ENCODE measurements around the gene CDHR2.
"Not testable (repeated sequence)": the region's sequence is repeated elsewhere in the genome, so short reads cannot be mapped to it uniquely, and the experiment has no call there.

The CDHR2 gene

DNA sequence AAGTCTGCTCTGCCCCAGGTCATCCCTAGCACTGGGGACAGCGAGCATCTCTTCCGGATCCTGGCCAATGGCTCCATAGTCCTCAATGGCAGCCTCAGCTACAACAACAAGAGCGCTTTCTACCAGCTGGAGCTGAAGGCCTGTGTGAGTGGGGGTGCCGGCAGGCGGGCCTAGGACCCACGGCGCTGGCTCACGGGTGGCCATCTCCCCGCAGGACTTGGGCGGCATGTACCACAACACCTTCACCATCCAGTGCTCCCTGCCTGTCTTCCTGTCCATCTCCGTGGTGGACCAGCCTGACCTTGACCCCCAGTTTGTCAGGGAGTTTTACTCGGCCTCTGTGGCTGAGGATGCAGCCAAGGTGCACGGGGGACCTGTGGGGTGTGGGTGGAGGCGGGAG is 25.9 kb downstream of the CDHR2 start:
- no peak for DNase-seq

DNA sequence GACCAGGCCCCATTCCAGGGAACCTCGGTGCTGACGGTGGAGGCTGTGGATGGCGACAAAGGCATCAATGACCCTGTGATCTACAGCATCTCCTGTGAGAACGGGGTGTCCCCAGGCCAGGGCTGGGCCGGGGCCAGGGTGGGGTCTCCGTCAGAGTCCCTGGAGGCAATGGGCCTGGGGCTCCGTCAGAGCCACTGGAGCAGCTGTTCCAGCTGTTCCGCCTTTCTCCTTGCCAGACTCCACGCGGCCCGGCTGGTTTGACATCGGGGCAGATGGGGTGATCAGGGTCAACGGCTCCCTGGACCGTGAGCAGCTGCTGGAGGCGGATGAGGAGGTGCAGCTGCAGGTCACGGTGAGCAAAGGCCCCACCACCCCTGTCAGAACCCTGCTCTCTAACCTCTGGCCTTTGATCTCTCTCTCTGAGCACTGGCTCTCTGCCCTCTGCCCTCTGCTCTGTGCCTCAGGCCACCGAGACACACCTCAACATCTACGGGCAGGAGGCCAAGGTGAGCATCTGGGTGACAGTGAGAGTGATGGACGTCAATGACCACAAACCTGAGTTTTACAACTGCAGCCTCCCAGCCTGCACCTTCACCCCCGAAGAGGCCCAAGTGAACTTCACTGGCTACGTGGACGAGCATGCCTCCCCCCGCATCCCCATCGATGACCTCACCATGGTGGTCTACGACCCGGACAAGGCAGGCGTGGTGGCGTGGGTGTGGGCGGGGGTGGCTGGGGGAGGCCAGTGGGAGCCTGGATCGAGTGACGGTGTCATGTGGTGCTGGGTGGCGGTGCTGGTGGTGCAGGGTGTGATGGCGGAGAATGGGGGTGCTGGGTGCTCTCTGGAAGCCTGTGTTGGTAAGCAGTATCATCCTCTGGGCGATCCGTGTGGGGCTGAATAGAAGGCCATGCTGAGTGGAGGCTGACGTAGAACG is 26.6 kb downstream of the CDHR2 start:
- DNase-seq = no peak

DNA sequence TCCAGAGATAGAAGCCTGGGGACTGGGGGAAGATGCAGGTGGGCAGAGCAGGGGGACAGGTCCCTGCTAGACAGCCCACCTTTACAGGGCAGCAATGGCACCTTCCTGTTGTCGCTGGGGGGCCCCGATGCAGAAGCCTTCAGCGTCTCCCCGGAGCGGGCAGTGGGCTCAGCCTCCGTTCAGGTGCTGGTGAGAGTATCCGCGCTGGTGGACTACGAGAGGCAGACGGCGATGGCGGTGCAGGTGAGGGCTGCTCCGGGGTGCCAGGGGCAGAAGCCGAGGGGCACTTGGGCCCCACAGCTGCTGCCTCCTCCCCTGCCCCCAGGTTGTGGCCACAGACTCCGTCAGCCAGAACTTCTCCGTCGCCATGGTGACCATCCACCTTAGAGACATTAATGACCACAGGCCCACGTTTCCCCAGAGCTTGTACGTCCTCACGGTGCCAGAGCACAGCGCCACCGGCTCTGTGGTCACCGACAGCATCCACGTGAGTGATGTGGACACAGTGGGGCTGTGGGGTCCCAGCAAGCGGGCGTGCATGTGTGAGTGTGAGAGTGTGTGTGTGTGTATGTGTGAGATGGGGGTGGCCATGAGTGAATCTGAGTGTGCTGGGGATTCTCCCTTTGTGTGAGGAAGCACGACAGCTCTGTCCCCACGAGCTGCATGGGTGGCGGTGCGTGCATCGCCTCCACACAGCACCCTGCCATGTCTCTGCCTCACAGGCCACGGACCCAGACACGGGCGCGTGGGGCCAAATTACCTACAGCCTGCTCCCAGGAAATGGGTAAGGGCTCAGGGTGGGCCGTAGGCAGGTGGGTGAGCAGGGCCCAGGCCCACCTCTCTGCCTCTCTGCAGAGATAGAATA is 28.4 kb downstream of the CDHR2 start:
- no peak for DNase-seq

DNA sequence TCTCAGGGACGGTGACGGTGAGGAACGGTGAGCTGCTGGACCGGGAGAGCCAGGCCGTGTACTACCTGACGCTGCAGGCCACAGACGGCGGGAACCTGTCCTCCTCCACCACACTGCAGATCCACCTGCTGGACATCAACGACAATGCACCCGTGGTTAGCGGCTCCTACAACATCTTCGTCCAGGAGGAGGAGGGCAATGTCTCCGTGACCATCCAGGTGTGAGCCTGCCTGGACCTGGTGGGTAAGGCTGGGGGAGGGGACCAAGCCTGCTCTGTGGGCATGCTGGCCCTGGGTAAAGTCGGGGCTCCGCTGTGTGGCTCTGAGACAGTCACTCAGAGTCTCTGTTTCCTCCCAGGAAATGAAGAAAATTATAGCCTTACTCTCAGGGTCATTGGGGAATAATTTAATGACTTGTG is 29.3 kb downstream of the CDHR2 start:
- DNase-seq = no peak

DNA sequence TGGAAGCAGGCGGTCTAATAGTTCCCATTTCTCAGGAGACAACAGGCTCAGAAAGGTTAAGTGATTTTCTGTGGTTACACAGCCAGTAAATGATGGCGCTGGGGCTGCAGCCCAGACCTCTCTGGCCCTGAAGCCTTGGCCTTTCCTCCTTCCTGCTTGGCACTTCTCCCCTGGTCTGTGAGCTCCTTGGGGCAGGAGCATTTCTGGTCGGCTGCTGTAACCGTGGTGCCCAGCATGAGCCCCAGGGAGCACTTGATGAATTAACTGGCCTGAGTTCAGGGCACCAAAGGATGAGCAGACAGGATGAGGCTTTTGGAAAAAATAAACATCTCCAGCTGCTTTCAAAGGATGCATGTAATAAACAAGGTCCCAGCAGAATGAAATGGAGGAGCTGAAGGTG is 30.2 kb downstream of the CDHR2 start:
- DNase-seq = no peak

DNA sequence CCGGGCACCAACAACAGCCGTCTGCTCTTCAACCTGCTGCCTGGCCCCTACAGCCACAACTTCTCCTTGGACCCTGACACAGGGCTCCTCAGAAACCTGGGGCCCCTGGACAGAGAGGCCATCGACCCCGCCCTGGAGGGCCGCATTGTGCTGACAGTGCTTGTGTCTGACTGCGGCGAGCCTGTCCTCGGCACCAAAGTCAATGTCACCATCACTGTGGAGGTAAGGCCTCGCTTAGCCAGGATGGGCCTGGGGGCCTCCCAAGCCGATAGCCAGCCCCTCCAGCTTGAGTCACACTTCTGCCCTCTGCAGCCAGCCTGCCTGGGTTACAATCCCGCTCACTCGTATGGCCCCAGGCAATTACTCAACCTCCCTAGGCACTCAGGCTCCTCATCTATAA is 32.2 kb downstream of the CDHR2 start:
- no peak for DNase-seq

DNA sequence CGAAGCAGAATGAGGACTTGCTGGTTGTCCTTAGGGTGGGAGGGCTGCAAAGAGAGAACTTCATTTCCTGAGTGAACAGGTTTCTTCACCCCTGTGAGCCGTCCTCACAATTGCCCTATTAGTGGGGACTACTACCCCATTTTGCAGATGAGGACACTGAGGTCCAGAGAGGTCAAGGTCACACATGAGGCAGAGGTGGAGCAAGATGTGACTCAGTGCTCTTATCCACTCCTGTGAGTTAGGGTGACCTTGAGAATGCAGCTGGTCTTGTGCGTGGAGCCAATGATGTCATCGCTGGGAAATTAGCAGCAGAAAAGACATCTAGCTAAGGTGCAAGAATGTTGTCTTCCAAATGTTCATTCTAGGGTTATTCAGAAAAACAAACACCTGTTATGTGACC is 33.9 kb downstream of the CDHR2 start:
- no peak for DNase-seq

DNA sequence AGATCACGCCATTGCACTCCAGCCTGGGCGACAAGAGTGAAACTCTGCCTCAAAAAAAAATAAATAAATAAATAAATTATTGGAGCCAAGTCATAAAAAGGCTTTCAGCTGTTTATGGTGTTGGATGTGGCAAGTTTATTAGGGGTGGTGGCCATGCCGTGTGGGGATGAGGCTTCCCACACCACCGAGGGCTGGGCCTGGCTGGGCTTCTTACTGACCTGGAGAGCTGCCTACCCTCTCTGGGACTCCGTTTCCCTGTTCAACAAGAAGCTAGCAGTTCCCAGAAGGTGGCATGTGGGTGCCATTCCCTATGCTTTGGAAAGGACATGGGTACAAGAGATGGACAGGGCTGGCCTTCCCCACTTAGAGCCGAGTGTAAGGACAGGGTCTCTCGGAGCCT is 38.3 kb downstream of the CDHR2 start:
- no peak for DNase-seq

DNA sequence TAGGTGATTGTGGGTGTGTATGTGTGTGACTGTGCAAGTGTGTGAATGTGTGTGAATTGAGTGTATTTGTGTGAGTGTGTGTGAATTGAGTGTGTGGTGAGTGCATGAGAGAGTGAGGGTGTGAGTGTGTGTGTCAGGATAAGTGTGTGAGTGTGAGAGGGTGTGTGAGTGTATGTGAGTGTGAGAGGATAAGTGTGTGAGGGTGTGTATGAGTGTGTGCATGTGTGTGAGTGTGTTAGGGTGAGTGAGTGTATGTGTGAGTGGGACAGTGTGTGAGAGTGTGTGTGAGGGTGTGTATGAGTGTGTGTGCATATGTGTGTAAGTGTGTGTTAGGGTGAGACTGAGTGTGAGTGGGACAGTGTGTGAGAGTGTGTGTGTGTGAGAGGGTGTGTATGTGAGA is 39.2 kb downstream of the CDHR2 start:
- DNase-seq = no peak

DNA sequence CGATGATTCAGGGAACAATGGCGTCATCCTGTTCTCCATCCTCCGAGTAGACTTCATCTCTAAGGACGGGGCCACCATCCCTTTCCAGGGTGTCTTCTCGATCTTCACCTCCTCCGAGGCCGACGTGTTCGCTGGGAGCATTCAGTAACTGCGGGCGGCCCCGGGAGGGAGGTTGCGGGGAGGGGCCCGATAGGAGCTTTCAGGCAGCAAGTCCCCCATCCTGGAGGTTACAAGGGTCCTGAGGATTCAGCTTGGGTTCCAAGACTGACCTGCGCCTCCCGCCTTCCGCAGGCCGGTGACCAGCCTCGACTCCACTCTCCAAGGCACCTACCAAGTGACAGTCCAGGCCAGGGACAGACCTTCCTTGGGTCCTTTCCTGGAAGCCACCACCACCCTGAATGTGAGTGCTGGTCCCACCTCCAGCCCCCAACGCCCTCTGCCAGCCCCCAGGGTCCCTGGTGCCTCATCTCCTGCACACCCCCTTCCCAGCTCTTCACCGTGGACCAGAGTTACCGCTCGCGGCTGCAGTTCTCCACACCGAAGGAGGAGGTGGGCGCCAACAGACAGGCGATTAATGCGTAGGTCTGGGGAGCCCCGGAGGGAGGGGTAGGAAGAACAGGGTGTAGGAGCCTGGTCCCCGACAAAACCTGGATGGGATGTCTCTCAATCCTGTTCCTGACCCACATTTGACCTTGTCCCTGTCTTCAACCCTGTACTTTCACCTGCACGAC is 40.1 kb downstream of the CDHR2 start:
- no peak for DNase-seq

DNA sequence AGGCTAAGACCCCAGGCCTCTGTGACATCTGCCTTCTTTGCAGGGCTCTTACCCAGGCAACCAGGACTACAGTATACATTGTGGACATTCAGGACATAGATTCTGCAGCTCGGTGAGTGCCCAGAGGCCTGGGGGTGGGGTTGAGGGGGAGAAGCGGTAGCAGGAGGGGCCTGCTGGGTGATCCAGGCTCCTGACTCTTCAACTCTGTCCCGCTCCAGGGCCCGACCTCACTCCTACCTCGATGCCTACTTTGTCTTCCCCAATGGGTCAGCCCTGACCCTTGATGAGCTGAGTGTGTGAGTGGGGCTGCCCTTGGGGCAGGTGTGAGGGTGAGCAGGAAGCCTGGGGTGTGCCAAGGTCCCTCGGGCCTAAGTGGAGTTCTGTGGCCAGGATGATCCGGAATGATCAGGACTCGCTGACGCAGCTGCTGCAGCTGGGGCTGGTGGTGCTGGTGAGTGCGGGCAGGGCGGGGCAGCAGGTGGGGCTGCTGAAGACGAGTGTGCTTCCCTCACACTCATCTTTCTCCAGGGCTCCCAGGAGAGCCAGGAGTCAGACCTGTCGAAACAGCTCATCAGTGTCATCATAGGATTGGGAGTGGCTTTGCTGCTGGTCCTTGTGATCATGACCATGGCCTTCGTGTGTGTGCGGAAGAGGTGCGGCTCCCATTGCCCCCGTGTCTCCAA is 41.0 kb downstream of the CDHR2 start:
- DNase-seq = no peak

DNA sequence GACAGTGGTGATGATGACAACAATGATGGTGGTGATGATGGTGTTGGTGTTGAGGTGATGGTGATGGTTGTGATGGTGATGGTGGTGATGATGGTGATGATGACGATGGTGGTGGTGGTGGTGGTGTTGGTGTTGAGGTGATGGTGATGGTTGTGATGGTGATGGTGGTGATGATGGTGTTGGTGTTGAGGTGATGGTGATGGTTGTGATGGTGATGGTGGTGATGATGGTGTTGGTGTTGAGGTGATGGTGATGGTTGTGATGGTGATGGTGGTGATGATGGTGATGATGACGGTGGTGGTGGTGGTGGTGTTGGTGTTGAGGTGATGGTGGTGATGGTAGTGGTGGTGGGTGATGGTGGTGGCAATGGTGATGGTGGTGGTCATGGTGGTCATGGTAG is 42.5 kb downstream of the CDHR2 start:
- not testable (repeated sequence) for DNase-seq

DNA sequence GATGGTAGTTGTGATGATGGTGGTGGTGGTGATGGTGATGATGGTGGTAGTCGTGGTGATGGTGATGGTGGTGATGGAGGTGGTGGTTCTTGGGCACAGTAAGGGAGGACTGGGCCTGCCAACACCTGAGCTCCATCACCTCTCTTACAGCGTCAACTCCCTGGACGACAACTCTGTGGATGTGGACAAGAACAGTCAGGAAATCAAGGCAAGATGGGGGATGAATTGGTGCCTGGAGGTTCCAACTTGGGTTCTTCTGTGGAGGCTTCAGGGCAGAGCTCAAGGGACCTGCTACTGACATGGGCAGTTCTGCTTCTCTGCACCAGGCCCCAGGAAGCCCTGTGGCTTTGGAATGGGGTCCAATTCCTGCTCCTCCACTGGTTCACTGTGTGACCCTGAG is 43.4 kb downstream of the CDHR2 start:
- no peak for DNase-seq

DNA sequence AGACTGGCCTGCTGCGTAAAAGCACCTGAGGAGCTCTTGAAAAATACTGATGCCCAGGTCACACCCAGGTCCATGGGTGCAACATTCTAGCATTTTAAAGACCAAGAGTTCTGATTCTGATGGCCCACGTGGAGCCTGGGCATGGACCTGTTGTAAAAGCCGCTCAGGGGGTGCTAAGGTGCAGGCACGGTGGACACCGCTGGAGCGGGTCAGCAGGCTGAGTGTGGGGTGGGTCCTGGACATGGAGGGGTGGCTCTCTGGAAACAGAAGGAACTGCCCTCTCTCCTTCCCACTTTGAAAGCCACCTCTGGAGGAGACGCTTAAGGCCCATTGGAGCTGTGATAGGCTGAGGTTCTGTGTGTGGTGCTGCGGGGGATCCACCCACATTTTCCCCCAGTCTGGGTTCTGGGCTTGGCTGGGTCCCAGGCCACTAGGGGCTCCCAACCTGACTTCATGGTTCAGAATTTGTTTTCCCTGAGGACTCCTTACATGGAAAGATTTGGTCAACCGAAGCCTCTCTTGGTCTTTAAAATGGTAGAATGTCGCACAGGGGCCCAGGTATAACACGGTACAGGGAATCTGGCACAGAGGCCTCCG is 44.2 kb downstream of the CDHR2 start:
- DNase-seq = no peak

DNA sequence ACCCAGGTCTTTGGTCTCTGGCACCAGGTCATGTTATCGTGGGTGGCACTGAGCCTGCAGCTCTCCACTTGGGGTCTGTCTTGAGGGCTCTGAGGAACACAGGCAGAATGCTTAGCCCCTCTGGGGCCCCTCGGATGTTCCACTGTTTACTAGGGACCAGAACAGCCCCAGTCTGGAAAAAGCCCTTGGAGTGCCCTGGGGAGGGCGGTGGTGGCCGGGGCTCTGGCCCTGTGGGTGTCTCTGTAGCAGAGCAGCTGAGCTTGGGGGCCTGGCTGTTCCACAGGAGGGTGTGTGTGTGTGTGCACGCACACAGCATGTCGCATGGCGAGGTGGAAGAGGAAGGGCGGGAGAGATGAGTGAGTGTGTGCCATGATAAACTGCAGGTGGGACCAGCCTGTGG is 45.4 kb downstream of the CDHR2 start:
- DNase-seq = no peak

DNA sequence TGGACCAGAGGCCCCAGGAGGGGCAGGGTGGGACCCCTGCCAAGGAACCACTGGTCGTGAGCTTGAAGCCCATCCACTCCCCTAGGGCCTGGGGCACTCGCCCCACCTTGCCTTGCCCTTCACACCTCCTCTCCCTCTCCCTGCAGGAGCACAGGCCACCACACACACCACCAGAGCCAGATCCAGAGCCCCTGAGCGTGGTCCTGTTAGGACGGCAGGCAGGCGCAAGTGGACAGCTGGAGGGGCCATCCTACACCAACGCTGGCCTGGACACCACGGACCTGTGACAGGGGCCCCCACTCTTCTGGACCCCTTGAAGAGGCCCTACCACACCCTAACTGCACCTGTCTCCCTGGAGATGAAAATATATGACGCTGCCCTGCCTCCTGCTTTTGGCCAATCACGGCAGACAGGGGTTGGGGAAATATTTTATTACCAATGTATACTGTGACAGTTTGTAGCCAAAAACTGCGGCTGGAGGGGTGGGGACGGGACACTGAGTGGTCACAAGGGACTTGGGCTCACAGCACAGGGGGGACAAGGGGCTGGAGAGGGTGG is 46.3 kb downstream of the CDHR2 start:
- no peak for DNase-seq

DNA sequence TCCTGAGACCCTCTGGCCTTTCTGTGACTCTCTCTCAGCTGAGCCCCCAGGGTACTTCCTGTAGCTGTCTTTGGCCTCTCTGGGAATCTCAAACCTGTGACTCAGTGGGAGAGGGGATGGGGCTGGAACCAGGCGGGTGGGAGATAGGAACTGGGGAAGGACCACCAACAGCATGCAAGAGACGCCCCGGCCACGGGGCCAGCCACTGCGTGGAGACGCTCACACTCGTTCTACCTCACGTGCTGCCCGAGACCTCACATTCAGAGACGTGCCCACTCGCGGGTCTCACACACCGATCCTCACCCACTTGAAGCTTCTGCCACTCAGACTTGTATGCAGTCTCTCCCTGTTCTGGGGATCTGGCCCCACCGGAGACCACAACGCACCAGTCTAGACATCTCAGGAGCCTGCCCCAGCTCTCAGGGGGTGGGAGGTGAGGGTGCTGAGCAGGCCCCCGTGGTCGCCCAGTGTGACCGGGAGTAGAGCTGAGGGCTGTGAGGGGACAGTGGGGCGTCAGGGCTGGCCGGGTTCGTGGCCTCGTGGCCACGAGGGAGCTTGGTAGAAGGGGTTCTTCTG is 47.0 kb downstream of the CDHR2 start:
- no peak for DNase-seq

DNA sequence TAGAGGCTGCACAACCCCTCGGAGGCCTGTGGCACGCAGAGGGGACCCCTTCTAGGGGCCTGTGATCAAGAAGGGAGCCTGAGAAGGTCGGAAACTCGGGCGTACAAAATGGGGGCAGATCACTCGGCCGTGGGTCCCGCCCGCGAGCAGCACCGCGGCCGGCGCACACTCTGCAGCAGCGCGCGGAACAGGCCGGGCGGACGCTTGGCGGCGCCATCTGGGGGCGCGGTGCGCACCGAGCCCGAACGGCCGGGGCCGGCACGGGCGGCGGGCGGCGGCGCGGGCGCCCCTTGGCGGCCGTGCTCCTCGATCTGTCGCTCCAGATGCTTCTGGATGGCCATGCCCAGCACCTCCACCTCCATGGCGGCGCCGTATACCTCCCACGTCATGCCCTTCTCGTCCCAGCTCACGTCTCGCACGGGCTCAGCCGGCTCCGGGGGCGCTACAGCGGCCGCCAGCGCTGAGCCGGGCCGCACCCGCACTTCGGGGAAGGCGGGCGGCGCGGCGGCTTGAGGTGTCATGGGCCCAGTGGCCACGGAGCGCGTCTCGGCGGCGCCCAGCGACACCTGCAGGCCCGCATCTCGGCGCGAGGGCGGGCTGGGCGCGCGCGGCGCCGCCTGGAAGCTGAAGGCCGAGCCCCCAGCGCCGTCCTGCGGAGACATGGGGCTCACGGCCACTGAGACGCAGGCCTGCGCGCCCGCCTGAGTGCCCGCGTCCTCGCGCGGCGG is 47.7 kb downstream of the CDHR2 start:
- DNase-seq = no peak

DNA sequence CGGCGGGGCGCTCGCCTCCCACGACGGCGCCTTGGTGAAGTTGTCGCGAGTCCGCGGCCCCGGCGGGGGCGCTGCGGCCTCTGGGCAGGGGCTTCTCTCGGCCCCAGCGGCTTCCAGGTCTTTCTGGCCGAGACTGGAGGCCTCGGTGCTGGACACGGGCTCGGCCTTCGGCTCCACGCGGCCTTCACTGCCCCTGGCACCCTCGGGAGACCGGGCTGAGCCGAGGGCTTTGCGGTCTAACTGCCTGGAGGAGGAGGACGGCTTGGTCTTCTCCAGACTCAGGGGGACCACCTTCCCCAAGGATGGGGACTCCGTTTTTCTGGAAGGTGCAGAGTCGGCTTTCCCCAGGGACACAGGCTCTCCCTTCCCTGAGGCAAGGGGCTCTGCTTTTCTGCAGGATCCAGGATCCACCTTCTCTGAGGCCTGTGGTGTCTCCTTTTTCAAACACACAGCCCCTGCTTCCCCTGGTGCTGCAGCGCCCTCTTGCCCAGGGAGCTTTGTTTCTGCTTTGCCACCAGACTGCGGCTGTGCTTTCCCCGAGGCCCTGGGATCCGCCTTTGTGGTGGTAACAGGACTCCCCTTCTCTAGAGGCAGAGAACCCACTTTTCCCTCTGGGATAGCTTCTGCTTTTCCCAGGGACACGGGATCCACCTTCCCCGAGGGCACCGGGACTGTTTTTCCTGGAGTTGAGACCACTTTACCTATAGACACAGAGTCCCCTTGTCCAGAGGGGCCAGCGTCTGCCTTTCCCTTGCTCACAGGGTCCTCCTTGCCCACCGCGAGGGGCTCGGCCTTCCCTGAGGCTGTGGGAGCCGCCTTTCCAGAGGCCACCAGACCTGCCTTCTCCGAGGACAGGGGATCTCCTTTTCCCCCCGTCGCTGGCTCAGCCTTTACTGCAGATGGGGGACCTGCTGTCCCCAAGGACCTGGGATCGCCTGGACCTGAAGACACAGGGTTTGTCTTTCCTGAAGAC is 48.6 kb downstream of the CDHR2 start:
- DNase-seq = no peak

All from NCI-H2081 (cell line).